GM18499 (cell line): Measurements from ENCODE around the gene WFDC1.
"Not testable (repeated sequence)": the region's sequence is repeated elsewhere in the genome, so short reads cannot be mapped to it uniquely, and the experiment has no call there.

Experiments used
- ATAC-seq: cut with Tn5 transposase; IDR thresholded peaks from one replicate; pipeline ENCODE4 v1.9.1; 2021; ENCODE audit warnings: moderate number of reproducible peaks; ENCODE audit not compliant: insufficient read depth, unreplicated experiment

WFDC1 gene

DNA sequence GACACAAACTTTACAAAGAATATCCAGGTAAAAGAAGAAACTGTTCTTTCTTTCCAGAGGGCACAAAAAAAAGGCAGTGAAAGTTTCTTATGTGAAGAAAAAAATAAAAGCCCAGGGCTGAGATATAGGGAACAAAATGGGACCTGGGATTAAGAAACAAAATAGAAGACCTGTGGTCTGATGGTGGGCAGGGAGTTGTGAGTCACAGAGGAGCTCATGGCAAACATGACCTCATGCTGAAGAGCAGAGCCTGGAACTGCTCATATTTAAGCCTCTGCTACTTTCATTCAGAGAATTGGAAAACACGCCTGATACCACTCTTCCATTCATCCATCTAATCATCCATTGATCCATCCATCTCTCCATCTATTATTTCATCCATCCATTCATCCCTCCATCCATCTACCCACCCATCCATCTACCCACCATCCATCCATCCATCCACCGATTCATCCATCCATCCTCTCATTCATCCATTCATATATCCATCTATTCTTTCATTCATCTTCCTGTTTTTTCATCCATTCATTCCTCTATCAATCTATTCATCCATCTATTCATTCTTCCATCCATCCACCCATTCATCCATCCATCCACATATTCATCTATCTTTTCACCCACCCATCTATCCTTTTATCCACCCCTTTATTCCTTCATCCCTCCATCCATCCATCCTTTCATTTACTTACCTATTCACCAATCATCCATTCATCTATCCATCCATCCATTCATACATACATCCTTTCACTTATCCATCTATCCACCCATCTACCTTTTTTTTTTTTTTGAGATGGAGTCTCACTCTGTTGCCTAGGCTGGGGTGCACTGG lies 30.0 kb downstream of the WFDC1 start:
- ATAC-seq: no peak

DNA sequence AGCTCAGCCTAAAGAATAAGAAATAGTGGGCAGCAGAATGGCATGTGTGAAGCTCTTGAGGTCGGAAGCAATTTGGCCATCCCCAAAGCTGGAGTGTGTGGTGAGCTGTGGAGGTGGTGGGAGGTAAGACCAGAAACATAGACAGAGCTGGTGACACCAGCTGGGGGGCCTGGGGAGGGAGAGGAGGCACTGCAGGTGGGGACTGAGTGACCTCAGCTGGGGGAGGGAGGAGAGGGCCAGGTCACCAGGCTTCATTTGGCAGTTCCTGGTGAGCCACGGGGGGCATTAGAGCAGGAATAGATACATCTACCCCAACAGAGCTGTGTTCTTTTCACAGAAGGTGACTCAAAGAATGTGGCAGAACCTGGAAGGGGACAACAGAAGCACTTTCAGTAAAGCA lies 31.9 kb downstream of the WFDC1 start:
- ATAC-seq: no peak

DNA sequence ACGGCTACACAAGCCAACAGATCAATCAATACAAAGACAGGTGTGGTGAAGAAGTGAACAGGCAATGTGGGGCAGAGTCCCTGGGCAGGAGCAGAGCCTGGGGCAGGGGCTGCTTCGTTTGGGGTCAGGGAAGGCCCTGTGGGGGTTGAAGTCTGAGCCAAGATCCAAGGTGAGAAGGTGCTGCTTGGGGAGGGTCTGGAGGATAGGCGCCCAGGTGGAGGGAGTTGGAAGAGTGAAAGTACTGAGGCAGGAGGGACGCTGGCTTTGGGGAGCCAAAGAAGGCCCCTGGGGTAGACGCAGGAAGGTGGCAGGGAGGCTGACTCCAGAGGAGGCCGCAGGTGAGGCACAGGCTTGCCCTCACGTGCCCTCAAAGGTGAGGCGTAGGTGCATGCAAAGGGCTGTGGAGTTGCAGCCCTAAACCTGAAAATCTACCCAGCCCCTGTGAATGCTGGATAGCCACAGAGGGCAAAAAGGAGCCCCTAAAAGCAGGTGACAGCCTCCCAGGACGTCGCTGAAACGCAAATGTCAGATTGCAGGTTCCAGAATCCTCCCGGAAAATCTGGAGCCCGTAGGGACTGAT lies 33.3 kb downstream of the WFDC1 start:
- no peak for ATAC-seq

DNA sequence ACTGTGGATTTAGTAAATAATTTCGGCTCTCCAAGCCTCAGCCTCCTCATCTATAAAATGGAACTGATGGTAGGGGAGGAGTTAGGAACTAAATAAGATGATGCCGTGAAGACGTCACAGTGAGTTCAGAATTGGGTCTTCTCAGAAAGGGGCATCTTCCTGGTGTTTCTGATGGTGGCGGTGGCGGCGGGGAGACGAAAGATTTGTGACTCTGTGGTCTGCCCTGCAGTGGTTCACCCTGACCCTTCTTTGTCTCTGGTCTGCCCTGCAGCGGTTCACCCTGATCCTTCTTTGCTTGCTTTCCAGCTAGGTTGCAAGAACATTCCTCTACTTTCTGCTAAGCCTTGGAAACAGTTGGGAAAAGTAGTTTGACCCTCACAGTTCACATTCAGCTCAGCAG lies 34.3 kb downstream of the WFDC1 start:
- no peak for ATAC-seq

DNA sequence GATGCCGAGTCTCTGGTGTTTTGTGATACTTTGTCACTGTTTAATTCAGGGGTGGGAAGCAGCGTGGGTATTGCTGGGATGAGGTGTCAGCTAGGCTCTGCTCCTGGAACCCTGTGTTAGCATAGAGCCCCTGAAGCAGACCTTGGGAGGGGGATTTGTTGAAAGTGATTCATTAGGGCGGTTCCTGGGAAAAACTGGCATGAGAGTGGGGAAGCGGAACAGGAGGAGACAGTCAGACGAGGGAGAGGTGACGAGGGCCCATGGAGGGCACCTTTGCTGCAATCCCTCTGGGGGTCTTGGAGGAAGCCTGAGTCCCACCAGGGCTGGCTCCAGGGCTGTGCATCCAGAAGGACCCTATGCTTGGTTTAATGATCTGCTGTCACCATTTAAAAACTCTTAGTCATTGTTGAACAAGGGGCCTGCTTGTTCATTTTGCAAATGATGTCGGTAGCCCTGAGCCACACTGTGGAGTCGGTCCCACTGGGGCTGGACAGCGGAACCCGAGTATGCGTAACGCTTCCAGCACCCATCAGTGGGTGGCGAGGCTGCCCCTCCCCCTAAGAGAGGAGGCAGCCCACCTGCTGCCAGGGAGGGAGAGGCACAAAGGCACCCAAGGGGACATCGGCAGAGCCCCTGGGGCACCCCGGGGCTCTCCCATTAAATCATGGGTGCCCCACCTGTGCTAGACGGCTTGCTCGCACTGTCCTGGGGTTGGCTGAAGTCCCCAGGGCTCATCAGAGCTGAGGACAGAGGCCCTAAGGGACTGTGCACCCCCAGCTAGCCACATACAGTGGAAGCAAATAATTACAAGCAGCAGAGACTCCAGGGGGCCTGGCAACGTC lies 35.4 kb downstream of the WFDC1 start:
- ATAC-seq: no peak

DNA sequence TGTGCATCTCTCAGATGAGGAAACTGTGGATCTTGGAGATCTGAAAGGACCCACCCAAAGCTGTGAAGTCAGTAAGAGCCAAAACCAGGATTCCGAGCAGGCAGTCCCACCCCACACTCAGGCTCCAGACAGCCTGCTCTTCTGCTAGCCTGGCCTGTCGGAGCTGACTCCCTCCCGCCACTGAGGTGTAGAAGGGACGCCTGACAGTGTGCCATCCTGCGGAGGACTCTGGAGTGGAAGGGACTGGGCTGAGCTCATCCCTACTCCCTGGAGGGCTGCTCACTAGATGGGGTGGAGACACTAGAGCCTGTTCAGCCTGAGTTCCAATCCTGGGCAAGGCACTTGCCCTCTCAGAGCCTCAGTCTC lies 36.0 kb downstream of the WFDC1 start:
- ATAC-seq: no peak

DNA sequence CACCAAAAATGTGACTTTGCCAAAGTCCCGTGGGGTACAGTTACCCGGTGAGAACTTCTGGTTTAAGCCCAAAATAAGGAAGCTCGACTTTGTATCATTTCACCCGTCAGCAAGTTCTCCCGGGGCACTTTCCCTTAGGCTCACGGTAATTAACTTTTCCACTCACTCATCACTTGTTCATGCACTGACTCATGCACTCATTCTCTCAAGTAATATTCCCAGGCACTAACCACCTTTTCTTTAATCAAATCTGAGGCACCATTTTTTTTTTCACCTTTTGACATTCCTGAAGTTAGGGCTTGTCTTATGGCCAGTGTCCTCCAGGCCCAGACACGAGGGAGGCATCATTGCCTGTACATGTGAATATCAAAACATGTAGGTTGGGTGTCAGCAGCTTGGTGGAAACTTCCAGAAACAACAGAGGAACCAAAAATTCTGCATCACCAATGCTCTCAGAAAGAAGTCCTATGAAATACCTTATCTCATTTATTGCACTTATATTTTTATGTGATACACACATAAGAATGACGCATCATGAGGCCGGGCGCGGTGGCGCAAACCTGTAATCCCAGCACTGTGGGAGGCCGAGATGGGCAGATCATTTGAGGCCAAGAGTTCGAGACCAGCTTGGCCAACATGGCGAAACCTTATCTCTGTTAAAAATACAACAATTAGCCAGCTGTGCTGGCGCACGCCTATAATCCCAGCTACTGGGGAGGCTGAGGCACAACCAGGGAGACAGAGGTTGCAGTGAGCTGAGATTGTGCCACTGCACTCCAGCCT lies 37.5 kb downstream of the WFDC1 start:
- no peak for ATAC-seq

DNA sequence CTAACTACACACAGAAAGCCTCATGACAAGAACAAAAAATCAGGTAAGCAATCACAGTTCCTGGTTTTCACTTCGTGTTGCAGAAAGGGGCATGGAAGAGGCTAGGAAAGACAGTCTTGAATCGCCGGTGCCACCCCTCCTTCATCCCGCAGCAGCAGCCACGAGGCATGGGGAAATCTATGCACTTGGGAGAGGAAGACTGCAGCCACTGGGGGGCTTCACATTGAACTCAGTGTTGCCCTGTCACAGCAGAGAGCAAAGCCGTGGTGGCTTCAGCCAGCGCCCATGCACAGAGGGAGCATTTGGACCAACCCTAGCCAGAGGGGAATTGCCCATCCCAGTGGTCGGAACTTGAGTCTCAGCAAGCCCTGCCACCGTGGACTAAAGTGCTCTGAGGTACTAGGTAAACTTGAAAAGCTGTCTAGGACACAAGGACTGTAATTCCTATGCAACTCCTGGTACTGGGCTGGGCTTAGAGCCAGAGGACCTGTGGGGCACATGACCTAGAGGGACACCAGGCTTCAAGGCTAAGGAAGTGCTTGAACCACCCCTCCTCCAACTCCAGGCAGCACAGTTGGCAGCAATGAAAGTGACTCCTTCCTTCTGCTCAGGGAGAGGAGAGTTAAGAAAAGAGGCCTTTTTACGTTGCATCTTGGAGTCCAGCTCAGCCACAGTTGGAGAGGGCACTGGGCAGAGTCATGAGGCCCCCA lies 38.5 kb downstream of the WFDC1 start:
- no peak for ATAC-seq

DNA sequence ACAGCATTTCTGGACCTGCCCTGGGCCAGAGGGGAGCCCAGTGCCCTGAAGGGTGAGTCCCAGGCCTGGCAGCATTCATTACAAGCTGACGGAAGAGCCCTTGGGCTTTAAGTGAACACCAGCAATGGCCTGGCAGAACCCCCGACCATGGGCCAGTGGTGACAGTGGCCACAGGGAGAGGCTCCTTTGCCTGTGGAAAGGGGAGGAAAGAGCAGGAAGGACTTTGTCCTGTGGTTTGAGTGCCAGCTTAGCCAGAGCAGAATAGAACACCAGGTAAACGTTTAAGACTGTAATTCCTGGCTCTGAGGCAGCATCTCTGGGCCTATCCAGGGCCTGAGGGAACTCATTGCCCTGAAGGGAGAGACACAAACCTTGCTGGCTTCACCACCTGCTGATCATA lies 39.4 kb downstream of the WFDC1 start:
- ATAC-seq: no peak

DNA sequence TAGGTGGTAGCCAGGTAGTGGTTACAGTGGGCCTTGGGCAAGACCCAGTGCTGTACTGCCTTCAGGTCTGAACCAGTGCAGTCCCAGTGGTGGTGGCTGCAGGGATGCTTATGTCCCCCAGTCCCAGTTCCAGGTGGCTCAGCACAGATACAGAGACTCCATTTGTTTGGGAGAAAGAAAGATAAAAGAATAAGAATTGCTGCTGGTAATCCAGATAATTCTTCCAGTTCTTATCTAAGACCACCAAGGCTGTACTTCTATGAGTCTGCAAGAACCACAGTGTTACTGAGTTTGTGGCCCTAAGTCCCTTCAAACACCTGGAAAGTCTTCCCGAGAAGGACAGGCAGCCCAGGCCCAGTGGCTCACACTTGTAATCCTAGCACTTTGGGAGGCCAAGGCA lies 39.8 kb downstream of the WFDC1 start:
- no peak for ATAC-seq

DNA sequence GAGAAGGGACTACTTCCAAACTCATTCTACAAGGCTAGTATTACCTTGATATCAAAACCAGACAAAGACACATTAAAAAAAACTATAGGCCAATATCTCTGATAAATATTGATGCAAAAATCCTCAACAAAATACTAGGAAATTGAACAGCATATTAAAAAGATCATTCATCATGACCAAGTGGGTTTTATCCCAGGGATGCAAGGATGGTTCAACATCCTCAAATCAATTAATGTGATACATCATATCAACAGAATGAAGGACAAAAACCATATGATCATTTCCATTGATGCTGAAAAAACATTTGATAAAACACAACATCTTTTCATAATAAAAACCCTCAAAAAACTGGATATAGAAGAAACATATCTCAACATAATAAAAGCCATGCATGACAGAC lies 42.6 kb downstream of the WFDC1 start:
- ATAC-seq: not testable (repeated sequence)

DNA sequence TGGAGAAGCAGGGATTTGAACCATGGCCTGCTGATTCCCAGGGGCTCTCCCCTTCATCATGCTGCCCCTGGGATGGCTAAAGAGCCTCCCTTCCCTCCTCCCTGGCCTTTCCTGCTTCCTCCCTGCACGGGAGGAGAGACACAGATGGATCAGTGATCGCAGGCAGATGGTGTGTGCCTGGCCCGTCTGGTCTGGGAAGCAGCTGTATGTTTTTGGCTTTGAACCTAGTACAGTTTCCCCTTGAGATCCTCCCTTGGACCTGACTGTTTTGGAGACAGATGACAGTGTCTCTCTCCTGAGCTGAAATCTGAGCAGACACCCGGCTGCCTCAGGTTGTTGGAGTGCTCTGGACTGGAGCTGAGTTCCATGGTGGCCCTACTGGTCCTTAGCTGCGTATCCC lies 44.6 kb downstream of the WFDC1 start:
- ATAC-seq: no peak

DNA sequence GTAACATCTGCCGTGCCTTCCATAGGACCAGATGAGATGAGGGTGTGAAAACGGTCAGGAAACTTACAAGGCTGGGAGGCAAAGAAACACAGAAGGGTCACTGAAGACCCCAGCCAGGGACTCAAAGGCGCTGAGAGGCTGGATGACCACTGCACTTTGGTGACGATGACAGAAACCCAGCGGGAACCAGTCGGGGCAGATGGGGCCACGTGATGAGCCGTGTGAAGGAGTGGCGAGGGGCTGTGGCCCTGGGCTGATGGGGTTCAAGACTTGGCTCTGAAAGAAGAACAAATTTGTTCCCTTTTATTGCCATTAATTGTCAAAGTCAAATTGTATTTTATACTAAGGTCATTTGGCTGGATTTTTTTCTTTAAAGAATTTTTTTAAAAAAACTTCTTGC lies 45.1 kb downstream of the WFDC1 start:
- no peak for ATAC-seq

DNA sequence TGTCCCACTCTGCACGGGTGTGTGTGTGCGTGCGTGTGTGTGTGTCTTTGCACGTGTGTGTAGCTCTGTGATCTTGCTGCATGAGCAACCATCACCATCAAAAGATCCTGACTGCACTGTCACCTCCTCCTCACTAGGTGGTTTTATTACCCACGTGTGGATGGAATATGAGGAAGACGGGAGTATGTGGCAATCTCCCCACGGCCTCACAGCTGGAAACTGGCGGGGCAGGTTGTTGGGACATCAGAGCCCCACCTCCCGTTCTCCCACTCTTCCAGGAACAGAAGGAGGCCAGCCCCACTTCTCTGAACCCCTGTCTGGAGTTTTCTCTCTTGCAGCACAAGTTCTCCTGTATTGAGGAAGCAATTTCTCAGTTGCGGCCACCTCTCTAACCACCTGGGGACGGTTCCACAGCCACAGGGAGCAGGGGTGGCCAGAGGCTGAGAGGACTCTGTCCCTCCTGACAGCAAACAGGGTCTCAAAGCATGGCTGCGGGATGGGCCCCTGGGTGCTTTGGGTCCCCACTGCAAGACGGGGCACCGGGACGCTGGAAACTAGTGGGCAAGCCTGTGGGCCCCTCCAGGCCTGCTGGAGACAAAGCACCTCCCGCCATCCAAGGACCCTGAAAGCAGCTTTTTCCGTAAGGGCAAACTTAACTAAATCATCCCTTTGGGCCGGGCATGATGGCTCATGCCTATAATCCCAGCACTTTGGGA lies 45.8 kb downstream of the WFDC1 start:
- no peak for ATAC-seq

DNA sequence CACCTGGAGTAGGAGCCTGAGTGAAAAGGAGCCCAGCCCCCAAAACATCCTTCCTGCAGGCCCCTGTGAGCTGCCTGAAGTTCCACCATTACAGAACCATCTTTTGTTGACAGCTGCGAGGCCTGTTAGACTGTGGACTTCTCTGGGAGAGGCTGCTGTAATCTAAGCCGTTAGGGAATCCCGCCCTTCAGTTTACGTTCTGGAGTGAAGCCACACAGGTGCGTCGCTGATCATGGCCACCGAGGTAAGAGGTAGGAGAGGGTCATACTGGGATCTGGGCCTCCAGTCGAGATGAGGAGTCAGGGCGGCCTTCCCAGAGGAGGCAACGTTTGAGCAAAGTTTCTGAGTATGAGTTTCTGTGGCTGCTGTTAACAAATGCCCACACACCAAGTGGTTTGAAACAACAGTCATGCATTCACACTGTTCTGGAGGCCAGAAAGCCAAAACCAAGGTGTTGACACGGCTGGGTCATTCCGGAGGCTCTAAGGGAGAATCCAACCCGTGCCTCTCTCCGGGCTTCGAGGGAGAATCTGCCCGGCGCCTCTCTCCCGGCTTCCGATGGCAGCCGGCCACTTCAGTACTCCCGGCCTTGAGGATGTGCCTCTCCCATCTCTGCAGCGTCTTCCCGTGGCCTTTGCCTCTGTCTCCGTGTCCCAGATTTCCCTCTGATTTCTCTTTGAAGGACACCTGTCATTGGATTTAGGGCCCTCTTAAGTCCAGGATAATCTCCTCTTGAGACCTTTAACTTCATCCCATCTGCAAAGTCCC lies 47.0 kb downstream of the WFDC1 start:
- ATAC-seq: no peak

DNA sequence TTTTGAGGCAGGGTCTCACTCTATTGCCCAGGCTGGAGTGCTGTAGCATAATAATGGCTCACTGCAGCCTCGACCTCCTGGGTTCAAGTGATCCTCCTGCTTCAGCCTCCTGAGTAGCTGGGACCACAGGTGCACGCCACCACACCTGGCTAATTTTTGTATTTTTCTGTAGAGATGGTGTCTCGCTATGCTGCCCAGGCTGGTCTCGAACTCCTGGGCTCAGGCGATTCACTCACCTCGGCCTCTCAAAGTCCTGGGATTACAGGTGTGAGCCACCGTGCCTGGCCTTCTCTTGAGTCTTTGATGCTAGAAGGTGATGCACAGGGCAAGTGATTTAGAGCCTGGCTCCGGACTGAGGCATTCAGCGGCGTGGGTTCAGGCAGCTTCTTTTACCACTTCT lies 49.1 kb downstream of the WFDC1 start:
- ATAC-seq: not testable (repeated sequence)

DNA sequence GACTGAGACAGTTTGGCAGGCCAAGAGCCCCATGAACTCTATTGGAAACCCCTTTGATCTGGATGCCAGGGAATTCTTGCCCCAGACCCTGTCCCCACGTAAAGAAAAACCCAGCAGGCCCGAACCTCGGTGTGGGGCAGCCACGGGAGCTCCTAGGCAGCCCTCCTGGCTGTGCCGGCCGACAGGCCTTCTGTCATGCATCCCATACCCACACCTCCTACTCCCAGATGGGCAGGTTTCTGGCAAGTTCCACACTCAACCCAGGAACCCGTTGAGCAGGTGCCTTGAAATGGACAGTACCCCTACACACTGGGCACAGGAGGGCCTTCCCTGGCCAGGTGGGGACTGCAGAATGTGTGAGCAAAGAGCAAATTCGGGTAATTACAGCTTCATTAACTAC lies 50.1 kb downstream of the WFDC1 start:
- no peak for ATAC-seq

DNA sequence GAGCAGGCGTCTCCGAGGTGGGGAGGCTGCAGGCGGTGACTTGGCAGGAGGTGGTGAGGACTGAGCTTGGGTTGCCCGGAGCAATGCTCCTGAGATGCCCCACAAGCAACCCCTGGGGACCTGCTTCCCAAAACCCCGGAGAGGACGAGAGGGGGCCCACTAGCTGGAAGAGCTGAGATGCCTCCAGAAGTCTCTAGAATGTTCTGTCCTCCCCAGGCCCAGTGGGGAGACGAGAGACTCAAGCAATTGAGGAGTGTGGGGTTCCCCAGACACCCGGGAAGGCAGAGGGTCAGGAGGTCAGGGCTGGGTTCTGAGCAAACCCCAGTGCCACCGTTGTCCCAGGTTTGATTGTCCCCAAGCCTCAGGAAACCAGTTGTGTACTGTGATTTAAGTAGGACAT lies 52.5 kb downstream of the WFDC1 start:
- ATAC-seq: no peak
